ENCODE data around the gene LANCL3. TPM values are rescaled to one million over a fixed set of nuclear protein-coding genes. Genes with fewer than 3 reads are reported as not detected.

Gene LANCL3
- total RNA-seq, 2 experiments from 2014 or later, result 0.38 to 0.65 TPM

GRCh38 chrX:37677765-37678164, 106.3 kb downstream of the LANCL3 start:
- POLR2A ChIA-PET, result no interaction called here
- CTCF ChIA-PET, result no interaction called here

DNA sequence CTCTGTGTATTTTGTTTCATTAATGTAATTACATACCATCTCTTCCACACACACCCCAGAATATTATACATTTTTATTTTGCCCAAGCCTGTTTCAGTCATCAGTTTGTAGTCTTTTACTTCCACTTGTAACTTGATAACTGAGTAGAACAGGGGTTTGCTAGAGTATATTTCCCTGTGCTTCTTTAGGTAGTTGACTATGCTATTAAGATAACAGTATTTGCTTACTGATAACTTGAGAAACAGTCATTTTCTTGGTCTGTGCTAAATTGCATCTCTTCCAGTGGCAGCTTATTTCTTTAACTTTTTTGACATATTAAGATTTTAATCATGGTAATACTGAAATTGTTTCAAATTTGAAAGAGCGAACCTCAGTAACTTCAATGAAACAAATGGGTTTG, 107.1 kb downstream of the LANCL3 start:
- ChIA-PET POLR2A (no interaction called here), CTCF (no interaction called here)

DNA sequence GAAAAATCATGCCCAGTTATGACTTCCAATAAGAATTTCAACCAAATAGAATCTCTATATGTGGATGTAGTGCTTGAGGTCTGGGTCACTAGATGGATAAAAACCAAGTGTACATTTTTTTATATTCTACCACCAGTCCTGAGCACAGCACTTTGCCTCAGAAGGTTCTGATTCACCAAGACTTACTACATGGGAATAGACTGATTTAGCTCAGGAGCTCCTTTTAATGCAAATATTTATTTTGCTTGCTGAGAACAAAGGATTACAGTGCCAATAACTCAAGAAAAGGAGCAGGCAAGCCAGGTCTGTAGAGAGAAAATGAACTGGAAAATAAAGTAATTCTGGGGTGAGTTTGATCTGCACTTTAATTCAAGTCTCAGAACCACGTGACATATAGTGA, 107.8 kb downstream of the LANCL3 start:
- ChIA-PET POLR2A (no interaction called here), CTCF (no interaction called here)

DNA sequence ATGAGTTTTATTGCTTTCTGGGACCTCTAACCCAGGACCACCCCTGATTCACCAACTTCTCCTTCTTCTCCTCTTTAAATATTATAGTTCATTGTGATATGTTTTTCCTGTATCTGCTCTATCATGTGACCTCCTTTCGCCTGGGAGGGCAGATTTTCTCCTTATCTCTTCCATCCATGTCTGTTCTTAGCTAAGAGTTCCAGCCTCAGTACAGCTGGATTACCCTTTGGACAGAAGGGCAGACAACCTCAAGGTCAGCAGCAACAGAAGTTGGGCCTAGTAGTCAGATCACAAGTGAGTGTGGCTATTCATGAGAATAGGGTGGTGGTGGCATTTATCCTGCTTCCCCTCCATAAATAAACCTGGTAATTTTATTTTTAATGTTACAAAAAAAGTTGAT, 108.4 kb downstream of the LANCL3 start:
- CTCF ChIA-PET, result no interaction called here
- POLR2A ChIA-PET, result no interaction called here

GRCh38 chrX:37684426-37684825, 113.0 kb downstream of the LANCL3 start:
- CTCF ChIA-PET, result no interaction called here
- POLR2A ChIA-PET, result no interaction called here

GRCh38 chrX:37684973-37685372, 113.5 kb downstream of the LANCL3 start:
- CTCF ChIA-PET, result no interaction called here
- POLR2A ChIA-PET, result no interaction called here

- CTCF ChIA-PET, result interaction anchor here (1.5 kb wide), 1 partner anchor 51 kb away, joined by 3 read pairs; no protein-coding TSS in a partner anchor
- POLR2A ChIA-PET, result no interaction called here
Measured at GRCh38 chrX:37685381-37686359, 114.2 kb downstream of the LANCL3 start, which contains the start of gene XK. Gene XK (plus strand): TSS chrX:37685791. CDS start chrX:37685962, 171 bp downstream.

- ChIA-PET CTCF (interaction anchor here (1.5 kb wide), 1 partner anchor 50 kb away, joined by 3 read pairs; no protein-coding TSS in a partner anchor), POLR2A (no interaction called here)
Measured at GRCh38 chrX:37686369-37686995, 115.0 kb downstream of the LANCL3 start.

- ChIA-PET POLR2A (no interaction called here), CTCF (interaction anchor here (1.5 kb wide), 1 partner anchor 50 kb away, joined by 3 read pairs; no protein-coding TSS in a partner anchor)
Measured at GRCh38 chrX:37686996-37687395, 115.5 kb downstream of the LANCL3 start.

DNA sequence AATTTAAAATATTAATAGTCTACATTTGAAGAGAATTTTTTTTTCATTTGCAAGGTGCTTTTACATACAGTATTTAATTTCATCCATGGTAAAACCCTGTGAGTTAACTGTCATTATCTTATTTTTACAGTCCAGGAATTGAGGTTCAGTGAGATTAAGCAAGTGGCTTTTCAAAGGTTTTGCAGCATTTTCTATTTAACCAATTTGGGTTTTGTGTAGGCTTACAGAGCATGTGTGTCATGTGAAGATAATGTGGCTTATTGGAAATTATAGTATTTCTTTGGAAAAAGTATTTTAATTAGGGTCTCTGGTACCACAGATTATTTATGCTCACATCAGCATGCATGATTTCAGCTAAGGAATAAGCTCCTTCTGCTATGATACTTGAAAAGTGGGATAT, 118.7 kb downstream of the LANCL3 start:
- ChIA-PET POLR2A (no interaction called here), CTCF (no interaction called here)

- POLR2A ChIA-PET, result no interaction called here
- CTCF ChIA-PET, result no interaction called here
Measured at GRCh38 chrX:37692918-37693317, 121.5 kb downstream of the LANCL3 start.

- ChIA-PET CTCF (no interaction called here), POLR2A (no interaction called here)
Measured at GRCh38 chrX:37697169-37697760, 125.8 kb downstream of the LANCL3 start.

DNA sequence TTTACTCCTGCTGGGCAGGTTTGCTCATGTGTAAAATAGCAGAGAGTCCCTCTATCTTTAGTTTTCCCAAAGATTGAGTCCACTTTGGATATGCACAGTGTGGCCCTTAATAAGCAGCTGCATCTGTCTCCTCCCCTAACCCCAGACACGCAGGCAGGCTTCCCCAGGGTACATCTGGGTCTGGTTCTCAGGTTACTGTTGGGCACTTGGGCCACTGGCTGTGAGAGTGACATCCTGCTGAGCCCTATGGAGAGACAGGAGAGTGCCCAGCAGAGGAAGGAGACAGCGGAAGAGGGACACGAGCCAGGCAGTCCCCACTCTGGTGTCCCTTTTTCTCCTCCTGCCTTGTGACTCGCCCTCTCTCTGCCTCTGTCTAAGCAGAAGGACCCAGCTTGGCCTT, 130.1 kb downstream of the LANCL3 start:
- CTCF ChIA-PET, result no interaction called here
- POLR2A ChIA-PET, result no interaction called here

GRCh38 chrX:37711991-37712390, 140.5 kb downstream of the LANCL3 start:
- CTCF ChIA-PET, result no interaction called here
- POLR2A ChIA-PET, result no interaction called here

- ChIA-PET CTCF (no interaction called here), POLR2A (no interaction called here)
Measured at GRCh38 chrX:37712458-37712857, 141.0 kb downstream of the LANCL3 start.

DNA sequence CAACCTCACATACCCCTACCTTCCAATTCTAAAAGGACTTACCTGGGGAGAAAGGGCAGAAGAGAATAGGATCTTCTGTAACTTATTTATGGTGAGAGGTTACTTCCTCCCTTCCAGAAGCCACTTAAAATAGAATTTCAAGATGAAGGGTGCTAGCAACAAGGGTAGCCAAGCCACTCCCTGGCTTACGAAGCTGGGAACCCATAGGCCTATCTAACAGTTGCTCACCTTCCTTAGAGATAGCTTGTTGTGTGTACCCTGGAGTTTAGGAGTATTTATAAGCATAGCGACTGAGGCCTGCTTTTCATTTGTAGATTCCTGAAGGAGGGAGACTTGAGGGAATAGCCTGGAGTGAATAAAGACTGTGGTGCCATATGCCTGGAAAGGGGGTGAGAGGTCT, 143.0 kb downstream of the LANCL3 start:
- CTCF ChIA-PET, result no interaction called here
- POLR2A ChIA-PET, result no interaction called here

GRCh38 chrX:37716602-37717001, 145.1 kb downstream of the LANCL3 start:
- ChIA-PET POLR2A (no interaction called here), CTCF (no interaction called here)

DNA sequence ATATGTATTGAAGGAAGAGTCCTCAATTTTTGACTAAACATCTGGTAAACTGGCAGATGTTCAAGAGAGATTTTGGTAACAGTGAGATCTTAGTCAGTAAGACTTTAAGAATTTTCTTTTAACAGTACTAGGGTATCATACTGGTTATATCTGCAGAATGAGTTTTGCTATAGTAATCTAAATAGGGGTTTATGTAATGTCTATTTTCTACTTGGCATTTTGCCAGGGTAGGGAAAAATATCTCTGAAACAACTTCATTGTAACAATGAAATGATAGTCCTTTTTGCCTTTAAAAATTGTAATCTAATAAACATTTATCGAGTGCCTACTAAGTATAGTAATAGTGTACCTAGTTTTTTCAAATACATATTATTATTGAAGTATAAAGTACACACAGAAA, 146.2 kb downstream of the LANCL3 start:
- ChIA-PET POLR2A (no interaction called here), CTCF (no interaction called here)

DNA sequence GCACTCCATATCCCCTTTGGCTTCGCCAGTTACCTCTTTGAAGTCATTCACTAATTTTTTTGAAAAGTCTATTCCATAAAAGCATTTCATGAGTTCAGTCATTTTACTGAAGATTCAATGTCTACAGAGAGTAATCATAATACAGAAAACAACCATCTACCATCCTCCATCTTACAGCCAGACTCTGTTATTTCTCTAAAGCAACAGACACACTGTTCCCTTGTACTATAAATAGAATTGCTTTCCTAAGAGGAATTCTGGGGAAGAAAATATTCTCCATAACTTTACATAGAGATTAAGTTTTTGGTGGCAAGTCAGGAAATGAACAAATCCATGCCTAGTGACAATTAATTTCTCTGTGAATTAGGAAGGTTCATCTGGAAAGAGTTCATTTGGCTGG, 151.1 kb downstream of the LANCL3 start:
- CTCF ChIA-PET, result no interaction called here
- POLR2A ChIA-PET, result no interaction called here

DNA sequence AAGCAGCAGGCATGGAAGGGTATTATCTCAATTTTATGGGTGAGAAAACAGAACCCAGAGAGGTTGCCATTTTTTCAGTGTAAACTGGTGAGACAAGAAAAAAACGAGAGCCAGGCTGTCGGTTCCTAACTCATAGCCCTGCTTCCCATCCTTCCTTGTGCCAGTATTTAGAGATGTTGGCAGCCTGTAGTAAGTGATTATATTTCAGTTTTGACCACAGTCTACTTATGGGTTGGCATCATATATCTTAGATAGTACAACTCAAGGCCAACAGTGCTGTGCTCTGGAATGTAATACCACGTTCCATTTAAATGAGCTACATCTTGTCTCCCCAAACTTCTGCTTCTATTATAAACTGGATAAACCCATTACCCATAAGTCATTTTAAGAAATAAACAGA, 154.9 kb downstream of the LANCL3 start:
- POLR2A ChIA-PET, result no interaction called here

More for the DNA sequence above, 154.9 kb downstream of the LANCL3 start:
- CTCF ChIA-PET, result no interaction called here

Measured in activated CD8-positive, alpha-beta memory T cell treated with anti-CD3 and anti-CD28 coated beads for 36 hours (primary cell).